Natural killer cell (primary cell): ENCODE results near the gene SKI. TPM values are rescaled to one million over a fixed set of nuclear protein-coding genes. Genes with fewer than 3 reads are reported as not detected.
A peak's percentile ranks its signal among the peaks of the same experiment; 100 is the strongest.

Experiments used
- ATAC-seq, 3 donors: fragments of 150-1000 bp in 2 of 3; fragments of 200-7000 bp in 1 of 3; cut with Tn5 transposase; 1 replicate in 1 of 3; 2 replicates in 2 of 3; pipeline ENCODE4 v1.10.0; 2021; ENCODE audit warnings: mild to moderate bottlenecking in 2 of 3, moderate library complexity in 2 of 3
- DNase-seq, 2 donors: peaks; one replicate each; pipeline versions ENCODE4 v3.0.0 to v3.0.0-alpha.2; 2013 to 2021; ENCODE audit warnings: mixed read lengths in 1 of 2
- H3K27ac ChIP-seq: one replicate; pipeline ENCODE4 v1.5.1; 2013; ENCODE audit warnings: mild to moderate bottlenecking, low read length
- H3K27me3 ChIP-seq: one replicate; pipeline ENCODE4 v1.6.1; 2013; ENCODE audit warnings: low read length; ENCODE audit not compliant: control insufficient read depth, insufficient read depth
- H3K36me3 ChIP-seq: one replicate; pipeline ENCODE4 v1.6.1; 2013; ENCODE audit warnings: low read length; ENCODE audit not compliant: control insufficient read depth, insufficient read depth
- H3K4me1 ChIP-seq: one replicate; pipeline ENCODE4 v1.6.1; 2013; ENCODE audit warnings: low read length; ENCODE audit not compliant: control insufficient read depth, insufficient read depth
- H3K4me3 ChIP-seq: one replicate; pipeline ENCODE4 v1.5.1; 2013; ENCODE audit warnings: low read length
- H3K9me3 ChIP-seq: one replicate; pipeline ENCODE4 v1.6.1; 2013; ENCODE audit warnings: low read length; ENCODE audit not compliant: control insufficient read depth, insufficient read depth
- H3K27ac Mint-ChIP-seq, 2 donors: one replicate each; pipeline ENCODE4 v1.8.0; 2022; ENCODE audit warnings: mild to moderate bottlenecking in 2 of 2, mixed read lengths in 2 of 2, moderate library complexity in 1 of 2
- H3K27me3 Mint-ChIP-seq, 2 donors: one replicate each; pipeline ENCODE4 v1.8.0; 2022; ENCODE audit warnings: low read depth in 2 of 2, mixed read lengths in 2 of 2
- H3K36me3 Mint-ChIP-seq: one replicate; pipeline ENCODE4 v1.8.0; 2022; ENCODE audit warnings: mixed read lengths
- H3K4me1 Mint-ChIP-seq, 2 donors: one replicate each; pipeline ENCODE4 v1.8.0; 2022; ENCODE audit warnings: mixed read lengths in 2 of 2
- H3K4me3 Mint-ChIP-seq: one replicate; pipeline ENCODE4 v1.8.0; 2022; ENCODE audit warnings: mild to moderate bottlenecking, moderate library complexity, mixed read lengths
- H3K9me3 Mint-ChIP-seq, 2 donors: one replicate each; pipeline ENCODE4 v1.8.0; 2022; ENCODE audit warnings: mixed read lengths in 2 of 2
- WGBS: methylation state at CpG from one replicate; pipeline ENCODE4 v1.1.7; 2013; ENCODE audit warnings: missing lambda C conversion rate; ENCODE audit not compliant: insufficient coverage; 5-methylcytosine and 5-hydroxymethylcytosine counted together
- intact Hi-C: fragments of 100-400 bp; cut with micrococcal nuclease; formaldehyde crosslinking; loops from one replicate; pipeline ENCODE4 v1.14.2; 2022
- total RNA-seq, 4 donors: library from RNA; stranded (reverse); fragments of 120-200 nt in 1 of 4; gene quantifications; one replicate each; pipeline versions ENCODE4 v1.2.3 to v1.2.4, GENCODE V29; 2013 to 2022
- TF ChIP-seq, protein P1 (sequence below): fragments of 200-600 bp; IDR thresholded peaks from one replicate; pipeline ENCODE4 v1.8.0; 2022; ENCODE audit warnings: antibody characterized with exemption

SKI gene
- total RNA-seq, 3 donors from 2014 or later (not counting 1 experiment from before 2014, with no cell fraction given) = 96.9 to 145 (median 140) TPM

DNA sequence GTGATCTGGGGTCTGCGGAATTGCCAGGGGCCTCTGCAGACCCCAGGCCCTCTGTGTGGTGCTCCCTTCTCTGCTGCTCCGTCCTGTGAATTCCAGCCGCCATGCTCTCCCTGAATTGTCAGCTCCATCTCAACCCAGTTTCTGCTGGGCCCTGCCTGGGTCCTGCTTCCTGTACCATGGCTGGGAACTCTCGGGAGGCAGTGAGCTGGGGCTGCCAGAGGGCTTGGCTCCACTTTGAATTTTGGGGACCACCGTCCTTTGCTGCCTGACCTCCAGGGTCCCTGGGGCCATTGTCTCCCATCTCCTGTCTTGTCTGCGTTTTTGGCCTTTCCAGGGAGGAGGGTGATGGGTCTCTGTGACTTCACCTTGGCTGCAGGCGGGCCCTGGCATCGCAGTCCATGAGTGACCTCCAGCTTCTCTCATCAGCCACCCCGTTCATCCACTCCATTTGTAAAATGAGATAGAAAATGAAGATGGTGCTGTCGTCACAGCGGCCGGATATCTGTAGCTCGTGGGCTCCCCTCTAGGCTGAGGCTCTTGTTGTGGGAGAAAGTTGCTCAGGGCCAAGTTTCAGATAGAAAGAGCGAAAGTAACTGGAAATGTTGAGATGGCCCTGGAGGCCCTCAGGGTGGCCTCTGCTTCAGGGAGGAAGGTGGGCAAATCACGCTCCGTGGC lies 38.3 kb downstream of the SKI start:
- WGBS = 95% methylated on average over 16 of the region's 16 CpGs

DNA sequence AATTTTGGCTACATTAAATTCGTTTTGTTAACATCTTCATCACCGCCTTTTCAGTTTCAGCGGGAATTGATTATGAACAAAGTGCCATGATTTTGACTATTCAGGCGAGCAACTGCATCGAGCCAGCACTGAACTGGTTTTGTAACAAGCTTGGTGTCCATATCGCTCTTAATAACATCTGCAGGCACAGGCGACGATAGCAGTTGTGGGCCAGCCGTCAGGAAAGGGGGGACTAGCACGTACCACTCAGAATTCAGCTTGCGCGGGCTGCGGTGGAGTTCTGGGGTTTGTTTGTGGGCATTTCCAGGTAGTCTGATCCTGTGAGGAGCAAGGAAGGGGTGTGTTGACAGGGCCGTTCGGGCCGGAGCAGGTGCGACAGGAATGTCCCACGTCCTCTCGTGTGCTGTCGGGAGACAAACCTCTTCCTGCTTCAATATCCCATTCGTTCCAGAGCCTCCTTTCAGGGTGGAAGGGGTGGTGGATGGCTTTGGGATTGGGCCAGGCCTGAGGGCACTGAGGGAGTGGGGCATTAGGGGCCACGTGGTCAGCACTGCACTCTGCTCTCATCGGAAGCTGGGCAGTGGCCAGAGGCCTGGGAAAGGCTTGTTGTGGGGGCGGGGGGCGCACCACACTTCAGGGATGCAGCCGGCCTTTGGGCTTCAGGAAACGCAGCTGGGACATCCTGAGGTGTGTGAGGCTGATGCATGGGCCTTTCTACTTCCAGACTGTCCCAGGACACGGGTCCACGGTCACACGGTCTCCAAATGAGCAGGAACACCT lies 39.1 kb downstream of the SKI start:
- DNase-seq (no peak), ATAC-seq (no peak)
- no peaks in the 10 kb centered on the region for H3K9me3 ChIP-seq
- no peaks in the 10 kb centered on the region for H3K36me3 ChIP-seq
- no peak overlapping the region for H3K27ac ChIP-seq
- H3K9me3 Mint-ChIP-seq = no peaks in the 10 kb centered on the region
- peaks cover 20 to 33% of the 10 kb centered on the region in 2 donors for H3K4me1 Mint-ChIP-seq
- H3K36me3 Mint-ChIP-seq = no peaks in the 10 kb centered on the region
- H3K27me3 ChIP-seq = no peaks in the 10 kb centered on the region
- H3K4me3 ChIP-seq = no peak overlapping the region
- no peaks in the 10 kb centered on the region for H3K27me3 Mint-ChIP-seq
- 94% methylated on average over 30 of the region's 30 CpGs for WGBS
- H3K4me1 ChIP-seq = peaks cover 40% of the 10 kb centered on the region
- H3K27ac Mint-ChIP-seq = peak overlapping the region in 1 of 2 donors; percentile 72
- intact Hi-C loops = no loop called here
- no peak overlapping the region for H3K4me3 Mint-ChIP-seq
- TF ChIP-seq, protein P1, sequence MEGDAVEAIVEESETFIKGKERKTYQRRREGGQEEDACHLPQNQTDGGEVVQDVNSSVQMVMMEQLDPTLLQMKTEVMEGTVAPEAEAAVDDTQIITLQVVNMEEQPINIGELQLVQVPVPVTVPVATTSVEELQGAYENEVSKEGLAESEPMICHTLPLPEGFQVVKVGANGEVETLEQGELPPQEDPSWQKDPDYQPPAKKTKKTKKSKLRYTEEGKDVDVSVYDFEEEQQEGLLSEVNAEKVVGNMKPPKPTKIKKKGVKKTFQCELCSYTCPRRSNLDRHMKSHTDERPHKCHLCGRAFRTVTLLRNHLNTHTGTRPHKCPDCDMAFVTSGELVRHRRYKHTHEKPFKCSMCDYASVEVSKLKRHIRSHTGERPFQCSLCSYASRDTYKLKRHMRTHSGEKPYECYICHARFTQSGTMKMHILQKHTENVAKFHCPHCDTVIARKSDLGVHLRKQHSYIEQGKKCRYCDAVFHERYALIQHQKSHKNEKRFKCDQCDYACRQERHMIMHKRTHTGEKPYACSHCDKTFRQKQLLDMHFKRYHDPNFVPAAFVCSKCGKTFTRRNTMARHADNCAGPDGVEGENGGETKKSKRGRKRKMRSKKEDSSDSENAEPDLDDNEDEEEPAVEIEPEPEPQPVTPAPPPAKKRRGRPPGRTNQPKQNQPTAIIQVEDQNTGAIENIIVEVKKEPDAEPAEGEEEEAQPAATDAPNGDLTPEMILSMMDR = no peak

More for the DNA sequence above, 38.3 kb downstream of the SKI start:
- DNase-seq (no peak), ATAC-seq (no peak)
- TF ChIP-seq, protein P1 = no peak
- Histone ChIP-seq H3K4me3 (no peak overlapping the region), H3K27me3 (no peaks in the 10 kb centered on the region), H3K36me3 (no peaks in the 10 kb centered on the region), H3K4me1 (peaks cover 33% of the 10 kb centered on the region), H3K9me3 (no peaks in the 10 kb centered on the region), H3K27ac (no peak overlapping the region)
- no peak overlapping the region for H3K4me3 Mint-ChIP-seq
- no peaks in the 10 kb centered on the region for H3K9me3 Mint-ChIP-seq
- intact Hi-C loops = no loop called here
- H3K27ac Mint-ChIP-seq = peak overlapping the region in 1 of 2 donors; percentile 72
- no peaks in the 10 kb centered on the region for H3K36me3 Mint-ChIP-seq
- peaks cover 20 to 33% of the 10 kb centered on the region in 2 donors for H3K4me1 Mint-ChIP-seq
- H3K27me3 Mint-ChIP-seq = no peaks in the 10 kb centered on the region

DNA sequence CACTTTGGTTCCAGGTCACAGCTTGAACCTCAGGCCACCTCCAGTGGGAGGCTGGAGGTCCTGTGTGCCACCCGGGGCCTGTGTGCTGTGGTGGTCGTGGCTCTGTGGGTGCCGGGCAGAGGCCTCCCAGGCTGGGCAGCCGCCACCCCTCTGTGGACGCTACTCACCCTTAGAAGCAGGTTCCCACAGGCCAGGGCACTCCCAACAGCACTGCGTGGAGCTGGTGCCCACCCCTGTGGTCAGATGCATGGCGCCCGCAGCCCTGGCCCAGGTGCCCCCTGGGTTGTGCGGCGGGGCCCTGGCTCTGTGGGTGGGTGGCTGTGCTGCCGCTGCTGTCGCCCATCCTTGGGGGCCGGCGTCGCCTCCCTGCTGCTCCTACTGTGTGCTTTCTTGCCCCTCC lies 39.7 kb downstream of the SKI start:
- H3K9me3 ChIP-seq = no peaks in the 10 kb centered on the region
- 74% methylated on average over 15 of the region's 15 CpGs for WGBS
- TF ChIP-seq, protein P1 = no peak
- no peaks in the 10 kb centered on the region for H3K36me3 Mint-ChIP-seq
- no peaks in the 10 kb centered on the region for H3K27me3 ChIP-seq
- intact Hi-C loops = no loop called here
- peak overlapping the region in 1 of 2 donors; percentile 68 for H3K27ac Mint-ChIP-seq
- peaks cover 20 to 33% of the 10 kb centered on the region in 2 donors for H3K4me1 Mint-ChIP-seq
- H3K9me3 Mint-ChIP-seq = no peaks in the 10 kb centered on the region
- H3K4me3 ChIP-seq = no peak overlapping the region
- no peaks in the 10 kb centered on the region for H3K27me3 Mint-ChIP-seq
- no peak overlapping the region for H3K4me3 Mint-ChIP-seq
- no peak for DNase-seq
- no peaks in the 10 kb centered on the region for H3K36me3 ChIP-seq
- peaks cover 43% of the 10 kb centered on the region for H3K4me1 ChIP-seq
- H3K27ac ChIP-seq = no peak overlapping the region
- ATAC-seq = peak in 2 of 3 donors; percentile 16 to 24
